ENCODE measurements around the gene TMEM86A.

The TMEM86A gene

GRCh38 chr11:18707811-18708340 lies 9.3 kb downstream of the TMEM86A start:
- TF ChIP-seq CTCF (IDR thresholded peaks at IDR 0.05; ENCODE audit: low read depth, low read length): no peak
- DNase-seq (ENCODE audit: extremely low read depth, low read depth): no peak

DNA sequence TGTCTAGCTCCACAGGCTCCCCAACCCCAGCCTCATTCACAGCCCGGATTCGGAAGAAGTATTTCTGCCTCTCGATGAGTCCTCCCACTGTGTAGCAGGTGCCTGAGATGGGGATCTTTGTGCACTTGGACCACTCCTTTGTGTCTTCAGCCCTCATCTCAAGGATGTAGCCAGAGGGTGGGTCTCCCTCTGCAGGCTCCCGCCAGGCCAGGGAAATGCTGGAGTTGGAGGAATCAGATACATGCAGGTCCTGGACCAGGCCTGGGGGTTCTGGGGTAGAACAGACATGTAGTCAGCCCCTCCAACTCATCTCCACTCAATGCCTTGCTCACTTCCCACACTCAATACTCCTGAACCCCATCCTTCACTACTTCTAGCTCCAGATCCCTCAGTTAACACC lies 10.8 kb downstream of the TMEM86A start:
- DNase-seq (ENCODE audit: extremely low read depth, low read depth): no peak
- no peak for TF ChIP-seq CTCF (IDR thresholded peaks at IDR 0.05; ENCODE audit: low read depth, low read length)

- no peak for DNase-seq (ENCODE audit: extremely low read depth, low read depth)
- TF ChIP-seq CTCF (IDR thresholded peaks at IDR 0.05; ENCODE audit: low read depth, low read length): no peak
Measured at GRCh38 chr11:18710545-18710944, 12.0 kb downstream of the TMEM86A start.

DNA sequence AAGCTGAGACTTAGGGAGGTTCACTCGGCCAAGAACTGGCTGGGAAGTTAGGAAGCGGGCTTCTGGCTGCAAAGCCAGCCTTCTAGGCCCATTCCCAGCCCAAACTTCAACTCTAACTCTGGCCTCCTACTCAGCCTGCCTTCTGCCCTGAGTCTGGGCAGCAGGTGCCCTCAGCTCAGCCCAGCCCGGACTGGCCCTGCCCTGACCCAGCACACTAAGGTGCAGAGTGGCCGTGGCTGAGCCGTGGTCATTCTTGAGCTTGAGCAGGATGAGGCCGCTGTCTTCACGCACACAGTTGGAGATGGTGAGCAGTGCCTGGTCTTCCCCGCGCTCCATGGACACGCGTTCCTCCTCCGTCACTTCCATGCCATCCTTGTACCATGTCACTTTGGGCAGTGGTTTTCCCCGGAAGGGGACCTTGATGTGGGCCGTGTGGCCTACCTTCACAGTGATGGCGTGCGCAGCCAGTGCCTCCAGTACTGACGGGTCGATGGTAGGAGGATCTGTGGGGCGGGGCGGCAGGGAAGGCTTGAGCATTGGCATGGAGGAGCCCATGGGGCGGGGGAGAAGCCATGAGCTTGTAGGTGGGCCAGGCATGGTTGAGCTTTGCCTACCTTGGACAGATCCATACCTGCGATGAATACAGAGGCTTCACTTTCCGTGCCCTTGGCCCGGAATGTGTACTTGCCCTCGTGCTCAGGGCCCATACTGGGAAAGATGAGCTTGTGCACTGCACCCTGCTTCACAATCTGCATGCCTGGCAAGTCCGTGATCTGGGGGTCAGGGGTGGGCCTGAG lies 15.3 kb downstream of the TMEM86A start:
- DNase-seq (ENCODE audit: extremely low read depth, low read depth): no peak
- no peak for TF ChIP-seq CTCF (IDR thresholded peaks at IDR 0.05; ENCODE audit: low read depth, low read length)

- no peak for DNase-seq (ENCODE audit: extremely low read depth, low read depth)
Measured at GRCh38 chr11:18714443-18714780, 15.8 kb downstream of the TMEM86A start.

DNA sequence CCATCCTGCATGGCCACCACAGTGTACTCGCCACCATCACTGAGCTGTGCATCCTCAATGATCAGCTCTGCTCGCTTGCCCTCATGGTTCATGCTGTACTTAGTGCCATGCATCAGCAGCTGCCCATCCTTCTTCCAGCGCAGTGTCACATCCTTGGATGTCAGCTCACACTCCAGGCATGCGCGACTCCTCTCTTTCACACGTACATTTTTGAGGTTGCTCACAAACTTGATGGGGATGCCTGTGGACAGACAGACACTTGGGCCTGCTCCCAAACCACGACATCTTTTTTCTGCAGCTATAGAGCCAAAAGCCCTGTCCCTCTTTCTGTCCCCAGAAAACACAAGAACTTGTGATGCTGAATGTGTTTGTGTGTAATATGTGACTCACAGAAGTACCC lies 16.9 kb downstream of the TMEM86A start:
- DNase-seq (ENCODE audit: extremely low read depth, low read depth): no peak
- TF ChIP-seq CTCF (IDR thresholded peaks at IDR 0.05; ENCODE audit: low read depth, low read length): no peak

More at GRCh38 chr11:18714443-18714780, 15.8 kb downstream of the TMEM86A start:
- TF ChIP-seq CTCF (IDR thresholded peaks at IDR 0.05; ENCODE audit: low read depth, low read length): no peak

GRCh38 chr11:18720091-18720807 lies 21.7 kb downstream of the TMEM86A start:
- no peak for DNase-seq (ENCODE audit: extremely low read depth, low read depth)
- no peak for TF ChIP-seq CTCF (IDR thresholded peaks at IDR 0.05; ENCODE audit: low read depth, low read length)
